Dedifferentiated amniotic fluid mesenchymal stem cell (primary cell): ENCODE data around the gene KIR2DL1.
"Not testable (repeated sequence)": the region's sequence is repeated elsewhere in the genome, so short reads cannot be mapped to it uniquely, and the experiment has no call there.

ENCODE experiments used
- DNase-seq: peaks from one replicate; pipeline ENCODE4 v3.0.0-alpha.2; 2016; ENCODE audit errors: extremely low spot score

The KIR2DL1 gene

DNA sequence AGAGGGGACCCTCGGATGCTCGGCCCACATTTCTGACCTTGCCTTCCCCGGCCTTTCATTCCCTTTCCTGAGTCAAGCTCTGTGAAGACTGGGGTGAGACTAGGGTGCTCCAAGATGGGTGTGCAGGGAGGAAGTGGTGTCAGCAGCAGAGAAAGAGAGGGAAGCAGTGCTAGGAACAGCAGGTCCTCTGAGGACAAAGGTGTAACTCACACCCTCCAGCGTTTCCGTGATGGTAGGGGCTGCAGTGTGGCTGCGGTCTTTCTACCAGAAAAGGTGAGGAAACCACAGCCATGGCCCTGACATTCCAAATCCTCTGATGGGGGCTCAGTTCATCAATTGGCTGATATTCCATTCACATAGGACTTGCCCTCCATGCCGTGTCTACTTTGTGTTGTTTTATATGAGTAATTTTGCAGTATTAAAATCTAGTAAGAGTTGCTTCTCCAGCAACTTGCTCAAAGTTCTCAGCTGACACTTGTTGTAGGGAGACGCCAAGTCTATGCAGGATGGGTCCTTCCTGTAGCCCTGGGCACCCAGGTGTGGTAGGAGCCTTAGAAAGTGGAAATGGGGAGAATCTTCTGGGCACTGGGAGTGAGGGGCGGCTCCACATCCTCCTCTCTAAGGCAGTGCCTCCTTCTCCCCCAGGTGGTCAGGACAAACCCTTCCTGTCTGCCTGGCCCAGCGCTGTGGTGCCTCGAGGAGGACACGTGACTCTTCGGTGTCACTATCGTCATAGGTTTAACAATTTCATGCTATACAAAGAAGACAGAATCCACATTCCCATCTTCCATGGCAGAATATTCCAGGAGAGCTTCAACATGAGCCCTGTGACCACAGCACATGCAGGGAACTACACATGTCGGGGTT, 48.3 kb downstream of the KIR2DL1 start:
- no peak for DNase-seq

DNA sequence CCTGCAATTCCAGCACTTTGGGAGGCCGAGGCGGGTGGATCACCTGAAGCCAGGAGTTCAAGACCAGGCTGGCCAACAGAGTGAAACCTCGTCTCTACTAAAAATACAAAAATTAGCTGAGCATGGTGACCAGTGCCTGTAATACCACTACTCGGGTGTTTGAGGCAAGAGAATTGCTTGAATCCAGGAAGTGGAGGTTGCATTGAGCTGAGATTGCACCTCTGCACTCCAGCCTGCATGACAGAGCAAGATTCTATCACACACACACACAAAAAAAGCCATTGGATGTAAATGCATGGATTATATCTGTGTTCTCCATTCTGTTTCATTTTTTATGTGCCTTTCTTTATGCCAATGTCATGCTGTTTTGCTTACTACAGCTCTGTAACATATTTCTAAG, 54.8 kb downstream of the KIR2DL1 start:
- DNase-seq, result not testable (repeated sequence)

DNA sequence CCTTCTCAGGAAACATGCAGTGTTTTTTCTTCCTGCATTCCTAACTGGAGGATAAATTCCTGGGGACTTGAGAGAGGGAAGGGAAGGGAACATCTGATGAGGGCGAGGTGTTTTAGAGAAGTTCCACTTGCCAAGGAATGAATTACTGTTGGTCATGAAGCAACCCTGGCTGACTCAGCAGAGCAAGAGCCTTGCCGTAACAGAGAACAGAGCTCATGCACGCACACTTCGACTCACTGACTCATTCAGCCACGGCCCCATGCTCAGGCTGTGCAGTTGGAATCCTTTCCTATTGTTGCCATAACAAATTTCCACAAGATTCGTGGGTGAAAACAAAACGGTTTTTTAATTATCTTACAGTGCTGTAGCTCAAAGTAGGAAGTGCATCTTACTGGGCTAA, 55.7 kb downstream of the KIR2DL1 start:
- not testable (repeated sequence) for DNase-seq

DNA sequence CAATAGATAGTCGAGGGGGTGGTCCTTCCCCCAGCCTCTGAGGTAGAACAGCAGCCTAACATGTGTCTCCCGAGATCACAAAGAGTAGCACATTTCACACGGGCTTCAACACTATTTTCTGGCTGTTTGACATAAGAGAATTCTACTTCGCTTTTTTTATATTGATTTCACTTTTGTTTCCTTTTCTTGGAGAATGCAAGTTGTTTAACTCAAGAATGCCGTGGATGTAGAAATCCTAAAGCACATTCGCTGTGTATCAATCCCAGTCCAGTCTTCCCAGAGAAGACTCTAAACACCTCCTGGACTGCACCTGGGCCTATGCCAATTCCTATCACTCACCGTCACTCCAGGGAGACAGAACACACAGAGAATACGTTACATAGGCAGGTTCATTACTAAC, 58.5 kb downstream of the KIR2DL1 start:
- not testable (repeated sequence) for DNase-seq

DNA sequence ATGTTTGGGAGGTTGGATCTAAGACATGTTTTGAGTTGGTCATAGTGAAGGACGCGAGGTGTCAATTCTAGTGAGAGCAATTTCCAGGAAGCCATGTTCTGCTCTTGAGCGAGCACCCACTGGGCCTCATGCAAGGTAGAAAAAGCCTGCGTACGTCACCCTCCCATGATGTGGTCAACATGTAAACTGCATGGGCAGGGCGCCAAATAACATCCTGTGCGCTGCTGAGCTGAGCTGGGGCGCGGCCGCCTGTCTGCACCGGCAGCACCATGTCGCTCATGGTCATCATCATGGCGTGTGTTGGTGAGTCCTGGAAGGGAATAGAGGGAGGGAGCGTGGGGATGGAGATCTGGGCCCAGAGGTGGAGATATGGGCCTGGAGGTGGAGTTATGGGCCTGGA, 62.9 kb downstream of the KIR2DL1 start, which contains the start of gene KIR2DS4:
KIR2DS4 (plus strand) TSS at position 181 of the 400 bp plus-strand sequence.
- DNase-seq, result not testable (repeated sequence)
